Naive thymus-derived CD8-positive, alpha-beta T cell (primary cell): ENCODE measurements around the gene CCDC178. TPM values are rescaled to one million over a fixed set of nuclear protein-coding genes. Genes with fewer than 3 reads are reported as not detected.
A peak's percentile ranks its signal among the peaks of the same experiment; 100 is the strongest.

Experiments
- ATAC-seq, 2 donors: fragments of 150-1000 bp; cut with Tn5 transposase in 1 of 2; sonication (Bioruptor Pico), chemical (Tn5 transposase) in 1 of 2; 1 replicate in 1 of 2; 2 replicates in 1 of 2; pipeline ENCODE4 v1.10.0; 2021; ENCODE audit warnings: mild to moderate bottlenecking in 2 of 2, moderate library complexity in 2 of 2
- POLR2A ChIA-PET: fragments of 350-600 bp; sonication (Branson Sonifier 250); formaldehyde crosslinking; loops from one replicate; lab custom pipeline; 2021; ENCODE audit warnings: antibody characterized with exemption; lab: Charles Lee
- DNase-seq, 10 donors: peaks; one replicate each; pipeline versions ENCODE4 v3.0.0 to v3.0.0-alpha.2; 2020 to 2022
- H3K27ac Mint-ChIP-seq, 10 donors: one replicate each; pipeline ENCODE4 v1.8.0; 2020 to 2022; ENCODE audit warnings: mild to moderate bottlenecking in 10 of 10, mixed read lengths in 10 of 10, moderate library complexity in 4 of 10, inconsistent platforms in 1 of 10
- H3K27me3 Mint-ChIP-seq, 5 donors: one replicate each; pipeline ENCODE4 v1.8.0; 2021 to 2022; ENCODE audit warnings: mixed read lengths in 5 of 5
- H3K36me3 Mint-ChIP-seq, 3 donors: one replicate each; pipeline ENCODE4 v1.8.0; 2020 to 2022; ENCODE audit warnings: mixed read lengths in 3 of 3, mild to moderate bottlenecking in 2 of 3, inconsistent platforms in 1 of 3
- H3K4me1 Mint-ChIP-seq, 4 donors: one replicate each; pipeline ENCODE4 v1.8.0; 2021 to 2022; ENCODE audit warnings: mixed read lengths in 4 of 4
- H3K4me3 Mint-ChIP-seq, 10 donors: one replicate each; pipeline ENCODE4 v1.8.0; 2020 to 2022; ENCODE audit warnings: mild to moderate bottlenecking in 10 of 10, mixed read lengths in 10 of 10, moderate library complexity in 6 of 10, inconsistent platforms in 1 of 10
- H3K9me3 Mint-ChIP-seq, 9 donors: one replicate each; pipeline ENCODE4 v1.8.0; 2020 to 2022; ENCODE audit warnings: mixed read lengths in 9 of 9, mild to moderate bottlenecking in 3 of 9, inconsistent platforms in 1 of 9, moderate library complexity in 1 of 9
- polyA plus RNA-seq, 3 donors: library from polyadenylated mRNA; unstranded; fragments of 300-500 nt; fragmentation: Illumina TruSeq; gene quantifications; one replicate each; pipeline ENCODE4 v1.2.3, GENCODE V29; 2021
- total RNA-seq, 8 experiments: library from RNA in 2 of 8; stranded (reverse) in 2 of 8; gene quantifications; one replicate each; pipeline ENCODE4 v1.2.3 and lab custom pipeline; 2021 to 2026

CCDC178 gene
- total and polyA plus RNA-seq, 5 experiments from 2014 or later: not detected

GRCh38 chr18:33334781-33335180, 105.7 kb downstream of the CCDC178 start:
- DNase-seq (no peak), ATAC-seq (no peak)
- H3K4me3 Mint-ChIP-seq: no peak overlapping the region
- H3K4me1 Mint-ChIP-seq: no peaks in the 10 kb centered on the region
- peaks cover 0 to 3% (median 0%) of the 10 kb centered on the region in 3 donors for H3K36me3 Mint-ChIP-seq
- no peak overlapping the region for H3K27ac Mint-ChIP-seq
- H3K27me3 Mint-ChIP-seq: no peaks in the 10 kb centered on the region
- POLR2A ChIA-PET: no interaction called here
- H3K9me3 Mint-ChIP-seq: peaks cover 8 to 31% (median 15%) of the 10 kb centered on the region in 9 donors

GRCh38 chr18:33330711-33331110, 109.8 kb downstream of the CCDC178 start:
- Mint-ChIP-seq H3K4me3 (no peak overlapping the region), H3K9me3 (peaks cover 0 to 21% (median 4%) of the 10 kb centered on the region in 9 donors), H3K27ac (no peak overlapping the region), H3K36me3 (no peaks in the 10 kb centered on the region), H3K27me3 (no peaks in the 10 kb centered on the region), H3K4me1 (no peaks in the 10 kb centered on the region)
- no peak for ATAC-seq
- DNase-seq: no peak
- POLR2A ChIA-PET: no interaction called here

- POLR2A ChIA-PET: no interaction called here
- no peaks in the 10 kb centered on the region for H3K4me1 Mint-ChIP-seq
- H3K9me3 Mint-ChIP-seq: peaks cover 0 to 11% (median 3%) of the 10 kb centered on the region in 9 donors
- no peaks in the 10 kb centered on the region for H3K36me3 Mint-ChIP-seq
- H3K4me3 Mint-ChIP-seq: no peak overlapping the region
- no peaks in the 10 kb centered on the region for H3K27me3 Mint-ChIP-seq
- ATAC-seq: no peak
- DNase-seq: no peak
- H3K27ac Mint-ChIP-seq: no peak overlapping the region
These were observed 113.5 kb downstream of the CCDC178 start for GRCh38 chr18:33326975-33327374.

GRCh38 chr18:33317640-33318039, 122.9 kb downstream of the CCDC178 start:
- Mint-ChIP-seq H3K4me3 (no peak overlapping the region), H3K27ac (no peak overlapping the region), H3K36me3 (no peaks in the 10 kb centered on the region), H3K9me3 (peaks cover 3 to 25% (median 15%) of the 10 kb centered on the region in 9 donors), H3K4me1 (no peaks in the 10 kb centered on the region), H3K27me3 (no peaks in the 10 kb centered on the region)
- ATAC-seq (no peak), DNase-seq (no peak)
- POLR2A ChIA-PET: no interaction called here

- peaks cover 3 to 26% (median 16%) of the 10 kb centered on the region in 9 donors for H3K9me3 Mint-ChIP-seq
- no peak overlapping the region for H3K4me3 Mint-ChIP-seq
- H3K27me3 Mint-ChIP-seq: peaks cover 0 to under 1% (median 0%) of the 10 kb centered on the region in 5 donors
- POLR2A ChIA-PET: no interaction called here
- no peak overlapping the region for H3K27ac Mint-ChIP-seq
- DNase-seq (no peak), ATAC-seq (no peak)
- no peaks in the 10 kb centered on the region for H3K4me1 Mint-ChIP-seq
- no peaks in the 10 kb centered on the region for H3K36me3 Mint-ChIP-seq
These were observed 124.4 kb downstream of the CCDC178 start for GRCh38 chr18:33316146-33316587.

- Mint-ChIP-seq H3K9me3 (peaks cover 0 to 32% (median 6%) of the 10 kb centered on the region in 9 donors), H3K4me3 (no peak overlapping the region), H3K36me3 (no peaks in the 10 kb centered on the region), H3K4me1 (no peaks in the 10 kb centered on the region), H3K27ac (no peak overlapping the region), H3K27me3 (peaks cover 0 to 4% (median 0%) of the 10 kb centered on the region in 5 donors)
- DNase-seq (no peak), ATAC-seq (no peak)
- POLR2A ChIA-PET: no interaction called here
These were observed 133.0 kb downstream of the CCDC178 start for GRCh38 chr18:33307520-33307919.

GRCh38 chr18:33304277-33304676, 136.2 kb downstream of the CCDC178 start:
- Mint-ChIP-seq H3K27ac (no peak overlapping the region), H3K9me3 (peaks cover 0 to 45% (median 10%) of the 10 kb centered on the region in 9 donors), H3K4me1 (no peaks in the 10 kb centered on the region), H3K36me3 (no peaks in the 10 kb centered on the region), H3K4me3 (no peak overlapping the region), H3K27me3 (no peaks in the 10 kb centered on the region)
- POLR2A ChIA-PET: no interaction called here
- DNase-seq: no peak
- ATAC-seq: no peak

GRCh38 chr18:33291539-33291938, 149.0 kb downstream of the CCDC178 start:
- no peak for ATAC-seq
- no peak for DNase-seq
- Mint-ChIP-seq H3K36me3 (no peaks in the 10 kb centered on the region), H3K4me1 (no peaks in the 10 kb centered on the region), H3K4me3 (no peak overlapping the region), H3K27me3 (no peaks in the 10 kb centered on the region), H3K9me3 (peaks cover 0 to 15% (median 0%) of the 10 kb centered on the region in 9 donors), H3K27ac (no peak overlapping the region)
- POLR2A ChIA-PET: no interaction called here

GRCh38 chr18:33288082-33288716, 152.3 kb downstream of the CCDC178 start:
- no peaks in the 10 kb centered on the region for H3K27me3 Mint-ChIP-seq
- no peak for DNase-seq
- no peak overlapping the region for H3K4me3 Mint-ChIP-seq
- no peak overlapping the region for H3K27ac Mint-ChIP-seq
- H3K36me3 Mint-ChIP-seq: no peaks in the 10 kb centered on the region
- POLR2A ChIA-PET: no interaction called here
- ATAC-seq: no peak
- H3K4me1 Mint-ChIP-seq: no peaks in the 10 kb centered on the region
- peaks cover 0 to 15% (median 0%) of the 10 kb centered on the region in 9 donors for H3K9me3 Mint-ChIP-seq

- ATAC-seq: peak in 1 of 2 donors; percentile 16
- Mint-ChIP-seq H3K4me3 (no peak overlapping the region), H3K27me3 (no peaks in the 10 kb centered on the region), H3K27ac (peak overlapping the region in 1 of 10 donors; percentile 49), H3K4me1 (no peaks in the 10 kb centered on the region), H3K36me3 (no peaks in the 10 kb centered on the region), H3K9me3 (peaks cover 0 to 4% (median 0%) of the 10 kb centered on the region in 9 donors)
- POLR2A ChIA-PET: no interaction called here
- DNase-seq: no peak
These were observed 157.7 kb downstream of the CCDC178 start for GRCh38 chr18:33282709-33283333.

- no peaks in the 10 kb centered on the region for H3K27me3 Mint-ChIP-seq
- no peak for ATAC-seq
These were observed 158.4 kb downstream of the CCDC178 start for GRCh38 chr18:33282142-33282541.

GRCh38 chr18:33277431-33277830, 163.1 kb downstream of the CCDC178 start:
- Mint-ChIP-seq H3K27ac (no peak overlapping the region), H3K9me3 (peaks cover 0 to 4% (median 2%) of the 10 kb centered on the region in 9 donors), H3K36me3 (no peaks in the 10 kb centered on the region), H3K27me3 (no peaks in the 10 kb centered on the region), H3K4me1 (no peaks in the 10 kb centered on the region), H3K4me3 (no peak overlapping the region)
- POLR2A ChIA-PET: no interaction called here
- ATAC-seq (no peak), DNase-seq (no peak)

More at GRCh38 chr18:33282142-33282541, 158.4 kb downstream of the CCDC178 start:
- Mint-ChIP-seq H3K27ac (no peak overlapping the region), H3K36me3 (no peaks in the 10 kb centered on the region), H3K4me1 (no peaks in the 10 kb centered on the region), H3K4me3 (no peak overlapping the region), H3K9me3 (peaks cover 0 to 4% (median 2%) of the 10 kb centered on the region in 9 donors)
- DNase-seq: no peak
- POLR2A ChIA-PET: no interaction called here

GRCh38 chr18:33275843-33276242, 164.7 kb downstream of the CCDC178 start:
- Mint-ChIP-seq H3K36me3 (no peaks in the 10 kb centered on the region), H3K4me1 (no peaks in the 10 kb centered on the region), H3K27me3 (no peaks in the 10 kb centered on the region), H3K4me3 (no peak overlapping the region), H3K27ac (no peak overlapping the region), H3K9me3 (peaks cover 0 to 6% (median 0%) of the 10 kb centered on the region in 9 donors)
- POLR2A ChIA-PET: no interaction called here
- DNase-seq (no peak), ATAC-seq (no peak)
